ENCODE measurements around the gene NAP1L1.

GRCh38 chr12:76091246-76091754 lies 6.8 kb upstream of the NAP1L1 start:
- TF ChIP-seq, protein P1, sequence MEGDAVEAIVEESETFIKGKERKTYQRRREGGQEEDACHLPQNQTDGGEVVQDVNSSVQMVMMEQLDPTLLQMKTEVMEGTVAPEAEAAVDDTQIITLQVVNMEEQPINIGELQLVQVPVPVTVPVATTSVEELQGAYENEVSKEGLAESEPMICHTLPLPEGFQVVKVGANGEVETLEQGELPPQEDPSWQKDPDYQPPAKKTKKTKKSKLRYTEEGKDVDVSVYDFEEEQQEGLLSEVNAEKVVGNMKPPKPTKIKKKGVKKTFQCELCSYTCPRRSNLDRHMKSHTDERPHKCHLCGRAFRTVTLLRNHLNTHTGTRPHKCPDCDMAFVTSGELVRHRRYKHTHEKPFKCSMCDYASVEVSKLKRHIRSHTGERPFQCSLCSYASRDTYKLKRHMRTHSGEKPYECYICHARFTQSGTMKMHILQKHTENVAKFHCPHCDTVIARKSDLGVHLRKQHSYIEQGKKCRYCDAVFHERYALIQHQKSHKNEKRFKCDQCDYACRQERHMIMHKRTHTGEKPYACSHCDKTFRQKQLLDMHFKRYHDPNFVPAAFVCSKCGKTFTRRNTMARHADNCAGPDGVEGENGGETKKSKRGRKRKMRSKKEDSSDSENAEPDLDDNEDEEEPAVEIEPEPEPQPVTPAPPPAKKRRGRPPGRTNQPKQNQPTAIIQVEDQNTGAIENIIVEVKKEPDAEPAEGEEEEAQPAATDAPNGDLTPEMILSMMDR (conservative IDR thresholded peaks at IDR 0.05): no peak
- no peak for TF ChIP-seq EZH2 (IDR thresholded peaks at IDR 0.05; ENCODE audit: low read depth)

All from PC-9 (cell line).